T-cell (primary cell): ENCODE data around the gene OR6K6. TPM values are rescaled to one million over a fixed set of nuclear protein-coding genes. Genes with fewer than 3 reads are reported as not detected.

Experiments used
- total RNA-seq, 35 experiments: library from RNA in 6 of 35; stranded (reverse) in 6 of 35; fragments of 120-200 nt in 1 of 35; gene quantifications; one replicate each; pipeline versions ENCODE4 v1.2.1 to v1.2.4 and lab custom pipeline; 2013 to 2026

The OR6K6 gene
- total RNA-seq, 5 donors from 2014 or later (not counting 1 experiment from before 2014, with no cell fraction given): not detected

Other genes with a start within 250 kb of the OR6K6 start
- not detected for gene OR6Y1, start 200.3 kb upstream of the OR6K6 start, total RNA-seq
- not detected for gene OR6P1, start 184.1 kb upstream of the OR6K6 start, total RNA-seq
- not detected for gene OR10X1, start 174.8 kb upstream of the OR6K6 start, total RNA-seq
- not detected for gene OR10Z1, start 149.5 kb upstream of the OR6K6 start, total RNA-seq
- gene SPTA1, start 68.0 kb upstream of the OR6K6 start, total RNA-seq: under 1 TPM in 3 of 5 donors, not detected in 2; 0.03 to 0.23 (median 0.09) TPM
- not detected for gene OR6K2, start 54.1 kb upstream of the OR6K6 start, total RNA-seq
- gene OR6K3, start 34.0 kb upstream of the OR6K6 start, total RNA-seq: not detected
- gene OR6N1, start 17.5 kb downstream of the OR6K6 start, total RNA-seq: not detected
- gene OR6N2, start 26.5 kb downstream of the OR6K6 start, total RNA-seq: not detected
- 1 to 10 TPM in 1 of 5 donors, under 1 TPM in 4; 0.20 to 1.2 (median 0.61) TPM for gene MNDA, start 76.6 kb downstream of the OR6K6 start, total RNA-seq
- gene PYHIN1, start 176.8 kb downstream of the OR6K6 start, total RNA-seq: 10 to 100 TPM; 32.6 to 65.4 (median 35.4) TPM